ENCODE data around the gene IQCF5. TPM values are rescaled to one million over a fixed set of nuclear protein-coding genes. Genes with fewer than 3 reads are reported as not detected.

IQCF5 gene
- total RNA-seq, result not detected

GRCh38 chr3:51875501-51875900, at the start of gene IQCF5:
TSS of gene IQCF5 (minus strand) at chr3:51875601. CDS start at chr3:51875531, 70 bp downstream.
- H3K36me3 ChIP-seq, result no peaks in the 10 kb centered on the region
- TF ChIP-seq POLR2AphosphoS5 (IDR thresholded peaks at IDR 0.05), result no peak
- no peak for TF ChIP-seq EP300 (IDR thresholded peaks at IDR 0.05; ENCODE audit: low read depth)
- no peak for TF ChIP-seq CTCF (IDR thresholded peaks at IDR 0.05)
- no peak for TF ChIP-seq POLR2A (IDR thresholded peaks at IDR 0.05)
- no peak within 1 kb of the TSS for H3K27ac ChIP-seq
- H3K4me1 ChIP-seq, result no peaks in the 10 kb centered on the region
- in situ Hi-C loops (cut with MboI; ENCODE audit: low pct_ligation_motif_present in 1 of 4, low pct_unique_long_range_greater_than_20kb in 1 of 4, low sequenced_read_pairs in 3 of 4), result no loop called here
- no peak within 1 kb of the TSS for H3K4me3 ChIP-seq
- H3K9me3 ChIP-seq, result no peaks in the 10 kb centered on the region
- WGBS, 2 donors (ENCODE audit: low coverage in 1 of 2), result 84% methylated on average over 4 of the region's 4 CpGs; no CpG with 5 or more reads in 1 of the 2 donors
- DNase-seq, result no peak
- no peaks in the 10 kb centered on the region for H3K27me3 ChIP-seq
- intact Hi-C loops (cut with DNase I; ENCODE audit: low total_unique reads), result no loop called here

DNA sequence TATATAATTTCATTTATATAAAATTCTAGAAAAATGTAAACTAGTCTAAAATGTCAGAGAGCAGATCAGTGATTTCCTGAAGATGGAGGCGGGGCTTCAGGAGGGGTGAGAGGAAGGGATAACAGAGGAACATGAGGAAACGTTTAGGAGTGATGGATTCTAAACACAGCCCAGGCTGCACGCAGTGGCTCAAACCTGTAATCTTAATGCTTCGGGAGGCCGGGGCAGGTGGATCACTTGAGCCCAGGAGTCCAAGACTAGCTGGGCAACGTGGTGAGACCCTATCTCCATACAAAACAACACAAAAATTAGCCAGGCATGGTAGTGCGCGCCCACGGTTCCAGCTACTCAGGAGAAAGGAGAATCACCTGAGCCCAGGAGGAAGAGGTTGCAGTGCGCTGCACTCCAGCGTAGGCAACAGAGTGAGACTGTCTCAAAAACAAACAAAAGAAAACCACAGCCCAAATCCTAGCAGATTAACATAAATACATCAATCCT, 45.7 kb upstream of the IQCF5 start:
- Histone ChIP-seq H3K27me3 (no peaks in the 10 kb centered on the region), H3K27ac (no peak overlapping the region), H3K36me3 (no peaks in the 10 kb centered on the region), H3K4me3 (no peak overlapping the region), H3K4me1 (no peaks in the 10 kb centered on the region), H3K9me3 (no peaks in the 10 kb centered on the region)
- 79 to 82% methylated on average over 8 to 11 of the region's 11 CpGs for WGBS, 2 donors (ENCODE audit: low coverage in 1 of 2)
- DNase-seq, result no peak
- TF ChIP-seq CTCF (IDR thresholded peaks at IDR 0.05) (no peak), POLR2AphosphoS5 (IDR thresholded peaks at IDR 0.05) (no peak), EP300 (IDR thresholded peaks at IDR 0.05; ENCODE audit: low read depth) (no peak), POLR2A (IDR thresholded peaks at IDR 0.05) (no peak)
- in situ Hi-C loops (cut with MboI; ENCODE audit: low pct_ligation_motif_present in 1 of 4, low pct_unique_long_range_greater_than_20kb in 1 of 4, low sequenced_read_pairs in 3 of 4) (no loop called here), intact Hi-C loops (cut with DNase I; ENCODE audit: low total_unique reads) (no loop called here)

DNA sequence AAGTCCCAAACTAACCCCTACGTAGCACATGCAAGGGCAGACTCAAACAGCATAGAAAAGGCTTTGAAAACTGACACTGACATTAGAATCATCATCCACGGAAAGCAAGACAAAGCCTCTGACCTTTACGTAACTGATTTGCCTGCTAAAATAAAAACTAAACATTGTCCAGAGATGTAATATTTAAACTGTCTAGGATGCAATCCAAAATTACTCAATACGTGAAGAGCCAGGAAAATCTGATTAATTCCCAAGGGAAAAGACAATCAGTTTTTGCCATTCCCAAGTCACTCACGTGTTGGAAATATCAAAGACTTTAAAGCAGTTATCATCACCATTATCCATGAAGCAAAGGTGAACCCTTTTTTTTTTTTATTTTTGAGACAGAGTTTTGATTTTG, 41.0 kb upstream of the IQCF5 start:
- Histone ChIP-seq H3K27ac (no peak overlapping the region), H3K9me3 (no peaks in the 10 kb centered on the region), H3K4me1 (no peaks in the 10 kb centered on the region), H3K36me3 (no peaks in the 10 kb centered on the region), H3K4me3 (no peak overlapping the region), H3K27me3 (no peaks in the 10 kb centered on the region)
- in situ Hi-C loops (cut with MboI; ENCODE audit: low pct_ligation_motif_present in 1 of 4, low pct_unique_long_range_greater_than_20kb in 1 of 4, low sequenced_read_pairs in 3 of 4) (no loop called here), intact Hi-C loops (cut with DNase I; ENCODE audit: low total_unique reads) (no loop called here)
- no peak for TF ChIP-seq POLR2AphosphoS5 (IDR thresholded peaks at IDR 0.05)
- TF ChIP-seq CTCF (IDR thresholded peaks at IDR 0.05), result no peak
- no peak for TF ChIP-seq POLR2A (IDR thresholded peaks at IDR 0.05)
- no peak for TF ChIP-seq EP300 (IDR thresholded peaks at IDR 0.05; ENCODE audit: low read depth)
- 53 to 62% methylated on average over 5 of the region's 5 CpGs for WGBS, 2 donors (ENCODE audit: low coverage in 1 of 2)
- DNase-seq, result no peak

DNA sequence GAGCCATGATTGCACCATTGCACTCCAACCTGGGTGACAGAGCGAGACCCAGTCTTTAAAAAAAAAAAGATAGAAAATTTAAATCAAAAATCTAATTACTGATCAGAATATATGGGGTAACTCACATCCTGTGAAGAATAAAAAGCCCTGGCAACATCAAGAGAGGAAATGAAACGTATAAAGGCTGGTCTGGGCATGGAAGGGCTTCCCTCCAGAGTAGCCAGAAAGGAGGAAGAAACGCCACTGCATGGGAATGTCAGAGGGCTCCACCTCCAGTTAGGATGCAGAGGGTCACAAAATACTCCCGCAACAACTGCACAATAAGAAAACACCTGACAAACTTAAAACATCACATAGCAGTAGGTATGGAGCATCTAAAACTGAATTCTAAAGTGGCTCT, 32.6 kb upstream of the IQCF5 start:
- no peaks in the 10 kb centered on the region for H3K36me3 ChIP-seq
- no peaks in the 10 kb centered on the region for H3K27me3 ChIP-seq
- no peak for DNase-seq
- in situ Hi-C loops (cut with MboI; ENCODE audit: low pct_ligation_motif_present in 1 of 4, low pct_unique_long_range_greater_than_20kb in 1 of 4, low sequenced_read_pairs in 3 of 4) (no loop called here), intact Hi-C loops (cut with DNase I; ENCODE audit: low total_unique reads) (no loop called here)
- H3K27ac ChIP-seq, result no peak overlapping the region
- H3K4me3 ChIP-seq, result no peak overlapping the region
- 73 to 84% methylated on average over 3 to 4 of the region's 4 CpGs for WGBS, 2 donors (ENCODE audit: low coverage in 1 of 2)
- H3K4me1 ChIP-seq, result no peaks in the 10 kb centered on the region
- no peak for TF ChIP-seq EP300 (IDR thresholded peaks at IDR 0.05; ENCODE audit: low read depth)
- no peak for TF ChIP-seq POLR2AphosphoS5 (IDR thresholded peaks at IDR 0.05)
- TF ChIP-seq POLR2A (IDR thresholded peaks at IDR 0.05), result no peak
- no peak for TF ChIP-seq CTCF (IDR thresholded peaks at IDR 0.05)
- H3K9me3 ChIP-seq, result no peaks in the 10 kb centered on the region

Measured in transverse colon (tissue), 4 donors.